GM19395 (cell line): ENCODE data around the gene CTDNEP1.
A peak's percentile ranks its signal among the peaks of the same experiment; 100 is the strongest.
"Not testable (repeated sequence)": the region's sequence is repeated elsewhere in the genome, so short reads cannot be mapped to it uniquely, and the experiment has no call there.

Source experiments
- ATAC-seq: cut with Tn5 transposase; IDR thresholded peaks from one replicate; pipeline ENCODE4 v1.9.1; 2021; ENCODE audit warnings: mild to moderate bottlenecking, moderate library complexity; ENCODE audit not compliant: unreplicated experiment

The CTDNEP1 gene

GRCh38 chr17:7249214-7249613, 2.3 kb downstream of the CTDNEP1 start:
- ATAC-seq: no peak

DNA sequence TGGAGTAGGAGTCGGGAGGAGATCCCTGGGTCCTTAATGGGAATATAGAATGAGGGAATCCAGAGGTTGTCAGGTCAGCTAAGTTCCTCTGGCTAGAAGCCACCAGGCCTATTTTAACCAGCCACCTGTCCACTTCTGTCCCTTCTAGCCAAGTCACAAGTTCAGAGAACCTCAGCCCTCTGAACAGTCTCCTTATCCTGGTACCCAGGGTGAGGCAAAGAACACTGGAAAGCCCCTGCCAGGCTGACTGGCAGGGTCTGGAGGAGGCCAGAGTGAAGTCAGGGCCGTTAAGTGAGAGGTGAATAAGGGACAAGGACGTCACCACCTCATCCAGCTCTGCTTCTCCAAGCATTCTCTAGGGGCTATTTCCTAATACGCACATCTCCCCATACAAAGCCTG, 2.7 kb downstream of the CTDNEP1 start:
- ATAC-seq: no peak

- ATAC-seq: no peak
These were observed 4.8 kb downstream of the CTDNEP1 start for GRCh38 chr17:7246779-7247178.

DNA sequence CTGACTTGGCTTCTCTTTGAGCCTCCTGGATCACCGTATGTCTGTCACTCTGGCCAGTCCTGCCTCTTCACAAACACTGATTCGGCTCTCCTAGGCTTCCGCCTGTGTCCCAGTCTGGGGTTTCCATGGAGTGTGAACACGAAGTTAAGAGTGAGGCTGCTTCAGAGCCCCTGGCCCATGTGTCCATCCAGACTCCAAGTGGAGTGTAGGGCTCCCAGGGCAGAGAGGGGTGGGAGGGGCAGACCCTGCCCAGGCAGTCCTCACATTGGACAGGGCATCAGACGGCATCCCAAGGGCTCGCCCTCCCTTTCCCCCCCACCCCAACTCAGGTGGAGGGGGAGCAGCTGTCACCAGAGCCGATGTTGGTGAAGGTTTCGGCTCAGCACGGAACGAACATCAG, 7.7 kb downstream of the CTDNEP1 start:
- ATAC-seq: not testable (repeated sequence)

- ATAC-seq: no peak
These were observed 8.1 kb downstream of the CTDNEP1 start for GRCh38 chr17:7243453-7243729.

DNA sequence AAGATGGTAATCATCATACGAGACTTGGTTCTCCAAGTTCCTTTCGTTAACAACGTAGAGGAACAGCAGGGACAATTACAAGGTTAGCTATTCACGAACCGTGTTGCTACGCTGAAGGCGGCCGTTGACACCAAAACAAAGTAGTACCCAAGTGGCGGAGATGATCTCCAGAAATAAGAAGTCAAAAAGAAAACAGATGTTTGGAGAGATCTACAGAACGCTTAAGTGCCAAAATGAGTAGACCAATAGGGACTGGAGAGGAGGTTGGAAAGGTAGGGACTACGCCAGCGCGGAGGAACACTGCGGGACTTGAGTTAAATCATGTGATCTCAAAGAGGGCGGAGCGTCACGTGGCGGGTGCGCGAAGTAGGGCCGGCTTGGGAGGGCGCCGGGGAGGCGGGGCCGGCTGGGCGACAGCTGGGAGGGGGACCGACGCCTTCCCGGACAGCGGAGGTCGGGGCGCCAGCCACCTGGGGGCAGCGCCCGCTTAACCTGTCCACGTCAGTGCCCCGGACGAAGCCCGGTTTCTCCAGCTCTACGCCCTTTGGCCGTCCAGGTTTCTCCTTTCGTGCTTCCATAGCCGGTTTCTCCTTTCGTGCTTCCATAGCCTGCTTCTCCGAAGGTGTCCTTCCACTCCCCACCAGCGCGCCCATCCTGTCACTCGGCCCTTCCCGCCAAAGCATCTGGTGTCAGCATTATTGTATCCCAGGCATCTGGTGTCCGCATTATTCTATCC, 8.6 kb downstream of the CTDNEP1 start:
- ATAC-seq: peak; percentile 44

DNA sequence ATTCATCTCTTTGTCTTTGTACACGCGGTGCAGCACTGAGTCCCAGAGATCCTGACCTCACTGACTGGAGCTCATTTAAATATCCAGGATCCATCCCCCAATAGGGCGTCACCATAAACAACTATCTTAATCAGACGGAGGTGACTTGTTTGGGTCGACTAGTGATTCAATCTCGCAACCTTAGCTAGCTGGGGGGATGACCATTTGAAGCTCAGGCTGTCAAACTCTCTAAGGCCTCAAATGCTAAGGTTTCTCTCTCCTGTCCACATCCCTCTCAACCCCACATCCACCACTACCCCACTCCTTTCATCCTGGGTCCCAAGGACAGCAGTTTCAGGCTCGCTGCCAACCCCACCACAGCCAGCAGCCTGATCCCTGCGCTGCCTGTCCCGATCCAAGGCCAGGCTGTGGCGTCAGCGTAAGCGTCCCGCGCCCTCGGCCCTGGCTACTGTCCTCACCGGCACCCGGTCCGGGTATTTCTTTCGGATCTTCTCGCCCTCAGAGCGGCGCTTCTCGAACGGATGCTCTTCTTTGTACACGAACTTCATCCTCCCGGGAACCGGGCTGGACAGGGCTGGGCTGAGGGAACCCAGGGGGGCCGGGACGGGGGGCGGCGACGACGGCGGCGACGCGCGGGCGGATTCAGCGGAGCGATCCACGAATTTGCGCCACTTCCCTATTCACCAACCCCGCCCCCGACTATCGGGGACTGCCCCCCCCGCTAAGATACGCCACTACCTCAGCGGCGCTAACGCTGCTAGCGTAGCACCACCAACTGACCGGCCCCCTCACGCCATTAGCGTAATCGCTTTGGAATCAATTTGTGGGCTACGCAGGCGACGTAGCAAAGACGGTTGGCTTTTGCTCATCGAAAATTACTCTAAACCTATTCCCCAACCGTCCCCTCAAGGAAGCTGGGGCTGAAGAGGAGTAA, 9.5 kb downstream of the CTDNEP1 start, which contains the start of gene GABARAP:
GABARAP (minus strand) TSS at position 667 of the 934 bp plus-strand sequence; CDS start at position 548, 119 bp downstream.
- ATAC-seq: peak; percentile 37

DNA sequence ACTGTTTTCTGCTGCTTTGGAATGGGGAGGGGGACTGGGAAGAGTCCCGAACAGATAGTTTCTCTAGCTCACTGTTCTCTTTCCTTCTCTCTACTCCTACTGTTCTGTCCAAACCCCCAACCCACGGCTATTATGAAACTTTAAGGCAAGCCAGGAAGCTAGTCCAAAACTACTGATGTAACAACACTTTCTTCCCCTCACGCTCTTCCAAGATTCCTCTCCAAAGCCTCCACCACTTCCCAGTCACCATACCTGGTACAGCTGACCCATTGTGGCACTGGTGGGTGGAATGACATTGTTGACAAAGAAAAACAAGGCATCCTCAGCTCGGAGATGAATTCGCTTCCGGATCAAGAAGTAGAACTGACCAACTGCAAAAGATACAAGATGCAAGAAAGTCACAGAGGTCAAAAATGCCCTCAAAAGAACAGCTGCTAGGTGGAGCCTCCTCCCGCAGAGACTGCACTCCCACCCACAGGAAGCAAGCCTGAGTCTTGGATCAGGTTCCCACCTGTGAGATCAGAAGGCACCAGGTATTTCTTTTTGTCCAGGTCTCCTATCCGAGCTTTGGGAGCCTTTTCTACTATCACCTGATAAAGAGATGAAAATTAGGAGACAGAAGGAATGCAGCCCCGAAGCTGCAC, 10.3 kb downstream of the CTDNEP1 start:
- no peak for ATAC-seq

DNA sequence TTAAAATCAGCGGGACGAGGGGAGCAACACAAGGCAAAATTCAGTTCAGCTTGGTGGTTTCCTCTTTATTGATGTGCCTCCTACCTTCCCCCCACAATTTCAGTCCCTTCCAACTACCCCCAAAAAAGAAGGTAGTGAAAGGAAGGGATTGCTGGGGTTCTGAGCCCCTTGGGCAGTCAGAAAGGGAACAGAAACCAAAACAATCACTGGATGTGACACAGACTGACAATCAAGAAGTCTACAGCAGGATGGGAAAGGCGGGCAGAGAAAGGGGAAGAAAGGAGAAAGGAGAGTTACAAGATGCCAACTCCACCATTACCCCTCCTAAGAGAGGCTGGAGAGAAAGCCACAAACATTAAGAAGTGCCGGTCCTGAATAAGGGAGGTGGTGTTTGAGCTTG, 11.2 kb downstream of the CTDNEP1 start:
- no peak for ATAC-seq

DNA sequence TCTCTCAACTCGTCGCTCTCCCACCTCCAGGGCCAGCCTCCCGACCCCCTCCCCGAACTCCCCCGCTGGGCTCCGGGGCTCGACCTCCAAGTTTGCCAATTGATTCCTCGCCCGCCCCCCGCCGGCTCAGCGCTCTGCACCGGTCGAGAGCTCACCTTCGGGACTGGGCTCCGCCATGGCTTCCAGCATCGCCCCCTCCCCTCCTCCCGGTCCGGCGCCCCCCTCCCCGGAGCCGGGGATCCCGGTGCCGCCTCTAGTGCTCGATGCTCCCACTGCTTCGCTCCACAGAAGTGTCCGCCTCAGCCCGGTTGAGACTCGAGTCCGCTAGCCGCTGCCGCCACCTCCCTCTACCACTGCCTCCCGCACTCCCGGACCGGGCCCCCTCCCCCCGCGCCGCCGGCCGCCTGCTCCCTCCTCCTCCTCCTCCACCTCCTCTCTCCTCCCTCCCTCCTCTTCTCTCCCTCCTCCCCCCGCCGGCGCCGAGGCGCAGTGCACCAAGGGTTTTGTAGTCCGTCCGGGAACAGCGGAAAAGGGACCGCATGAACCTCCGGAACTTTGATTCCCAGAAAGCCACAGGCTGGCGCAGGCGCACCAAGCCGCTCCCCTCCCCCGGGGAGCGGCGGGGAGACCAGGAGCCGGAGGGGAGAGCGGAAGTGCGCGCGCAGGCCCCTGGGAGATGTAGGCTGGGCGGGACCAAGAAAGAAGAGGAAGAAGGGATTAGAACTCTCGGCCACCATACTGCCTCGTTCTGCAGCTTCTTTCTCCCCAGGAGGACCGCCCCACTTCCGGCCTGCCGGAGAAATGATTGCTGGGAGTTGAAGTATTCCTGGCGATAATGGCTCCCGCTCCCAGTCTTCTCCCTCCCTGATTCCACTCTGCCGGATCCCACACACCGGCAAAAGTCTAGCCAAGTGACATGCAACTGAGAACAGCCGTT, 12.2 kb downstream of the CTDNEP1 start, which contains the start of gene PHF23:
PHF23 (minus strand) TSS at position 367 of the 937 bp plus-strand sequence; CDS start at position 189, 178 bp downstream.
- peak; percentile 48 for ATAC-seq

DNA sequence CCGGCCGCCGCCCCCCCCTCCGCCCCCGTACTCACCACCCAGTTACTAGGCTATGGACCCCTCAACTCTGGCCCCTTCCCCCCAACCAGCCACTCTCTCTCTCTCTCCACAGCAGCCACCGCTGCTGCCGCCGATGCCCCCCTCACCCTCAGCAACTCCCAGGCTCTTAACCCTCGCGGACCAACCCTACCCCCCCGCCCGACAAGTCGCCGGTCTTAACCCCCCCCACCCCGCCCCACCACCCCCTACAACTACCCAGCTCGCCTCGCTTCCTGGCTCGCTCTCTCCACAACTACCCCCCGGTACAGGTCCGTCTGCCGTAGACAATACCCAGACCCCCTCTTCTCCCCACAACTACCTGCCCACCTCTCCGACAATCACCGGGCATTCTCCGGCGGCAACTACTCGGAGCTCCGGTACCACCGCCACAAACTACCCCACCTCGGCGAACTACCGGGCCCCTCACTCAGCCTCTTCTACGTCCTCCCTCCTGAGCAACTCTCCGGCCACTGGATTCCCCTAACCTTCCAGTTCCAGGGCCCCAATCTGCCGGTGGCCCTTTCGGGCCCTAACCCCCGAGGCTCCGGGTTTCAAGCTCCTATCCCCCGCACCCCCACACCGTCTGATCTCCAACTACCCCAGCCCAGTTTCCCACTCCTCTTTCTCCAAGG, 13.0 kb downstream of the CTDNEP1 start:
- ATAC-seq: no peak

GRCh38 chr17:7237761-7238419, 13.6 kb downstream of the CTDNEP1 start:
- no peak for ATAC-seq

DNA sequence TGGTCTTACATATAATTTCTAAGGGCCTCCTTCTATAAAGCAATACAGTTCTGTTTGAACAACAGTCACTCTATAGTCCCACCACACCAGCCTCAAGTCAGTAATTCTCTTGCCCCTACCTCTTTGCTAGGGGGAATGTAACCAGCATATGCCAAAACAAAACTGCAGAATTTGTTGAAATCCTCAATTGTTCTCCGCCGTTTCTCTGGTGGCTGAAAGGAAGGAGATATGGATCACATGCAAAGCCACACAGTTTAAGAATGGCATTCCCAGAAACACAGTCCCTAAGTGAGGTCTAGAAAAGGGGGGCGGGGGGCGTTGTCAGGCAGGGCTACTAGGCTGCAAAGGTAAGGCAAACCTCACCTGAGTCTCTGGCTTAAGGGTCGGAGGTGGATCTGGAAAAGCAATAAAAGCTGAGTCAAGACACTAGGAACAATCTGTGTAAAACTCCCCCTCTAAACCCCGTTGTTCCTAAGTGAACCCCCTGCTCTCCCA, 14.2 kb downstream of the CTDNEP1 start:
- ATAC-seq: no peak

DNA sequence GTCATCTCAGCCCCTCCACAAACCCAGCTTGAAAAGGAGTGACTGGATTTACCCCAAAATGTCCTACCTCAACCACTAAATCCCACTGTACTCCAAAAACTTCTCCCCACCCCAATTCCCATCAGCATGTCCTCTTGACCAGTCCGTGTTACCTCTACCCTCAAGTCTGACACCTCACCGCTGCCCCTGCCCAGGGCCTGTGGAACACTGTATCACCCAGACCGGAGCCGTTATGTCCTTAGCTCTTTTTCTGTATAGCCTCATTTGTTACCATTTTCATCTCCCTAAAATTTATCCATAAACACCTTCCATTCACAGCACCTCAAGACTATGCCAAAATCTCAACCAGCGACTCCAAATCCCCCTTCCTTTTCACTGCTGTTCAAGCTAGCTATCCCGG, 14.7 kb downstream of the CTDNEP1 start:
- no peak for ATAC-seq

- no peak for ATAC-seq
These were observed 15.6 kb downstream of the CTDNEP1 start for GRCh38 chr17:7235693-7236665.

GRCh38 chr17:7234083-7234951, 17.2 kb downstream of the CTDNEP1 start, which contains the start of gene DVL2:
TSS of gene DVL2 (minus strand) at chr17:7234517. CDS start at chr17:7234262, 255 bp downstream.
- ATAC-seq: peak; percentile 50

- ATAC-seq: no peak
These were observed 17.8 kb downstream of the CTDNEP1 start for GRCh38 chr17:7233701-7234082.
